ENCODE measurements around the gene S100A13.
"Not testable (repeated sequence)": the region's sequence is repeated elsewhere in the genome, so short reads cannot be mapped to it uniquely, and the experiment has no call there.

DNA sequence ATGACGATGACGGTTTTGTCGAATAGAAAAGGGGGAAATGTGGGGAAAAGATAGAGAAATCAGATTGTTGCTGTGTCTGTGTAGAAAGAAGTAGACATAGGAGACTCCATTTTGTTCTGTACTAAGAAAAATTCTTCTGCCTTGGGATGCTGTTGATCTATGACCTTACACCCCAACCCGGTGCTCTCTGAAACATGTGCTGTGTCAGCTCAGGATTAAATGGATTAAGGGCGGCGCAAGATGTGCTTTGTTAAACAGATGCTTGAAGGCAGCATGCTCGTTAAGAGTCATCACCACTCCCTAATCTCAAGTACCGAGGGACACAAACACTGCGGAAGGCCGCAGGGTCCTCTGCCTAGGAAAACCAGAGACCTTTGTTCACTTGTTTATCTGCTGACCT lies 51.8 kb downstream of the S100A13 start:
- TF ChIP-seq, protein P1, sequence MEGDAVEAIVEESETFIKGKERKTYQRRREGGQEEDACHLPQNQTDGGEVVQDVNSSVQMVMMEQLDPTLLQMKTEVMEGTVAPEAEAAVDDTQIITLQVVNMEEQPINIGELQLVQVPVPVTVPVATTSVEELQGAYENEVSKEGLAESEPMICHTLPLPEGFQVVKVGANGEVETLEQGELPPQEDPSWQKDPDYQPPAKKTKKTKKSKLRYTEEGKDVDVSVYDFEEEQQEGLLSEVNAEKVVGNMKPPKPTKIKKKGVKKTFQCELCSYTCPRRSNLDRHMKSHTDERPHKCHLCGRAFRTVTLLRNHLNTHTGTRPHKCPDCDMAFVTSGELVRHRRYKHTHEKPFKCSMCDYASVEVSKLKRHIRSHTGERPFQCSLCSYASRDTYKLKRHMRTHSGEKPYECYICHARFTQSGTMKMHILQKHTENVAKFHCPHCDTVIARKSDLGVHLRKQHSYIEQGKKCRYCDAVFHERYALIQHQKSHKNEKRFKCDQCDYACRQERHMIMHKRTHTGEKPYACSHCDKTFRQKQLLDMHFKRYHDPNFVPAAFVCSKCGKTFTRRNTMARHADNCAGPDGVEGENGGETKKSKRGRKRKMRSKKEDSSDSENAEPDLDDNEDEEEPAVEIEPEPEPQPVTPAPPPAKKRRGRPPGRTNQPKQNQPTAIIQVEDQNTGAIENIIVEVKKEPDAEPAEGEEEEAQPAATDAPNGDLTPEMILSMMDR (IDR thresholded peaks at IDR 0.05; ENCODE audit: borderline replicate concordance, extremely low read depth, low read length, poor library complexity, severe bottlenecking), result not testable (repeated sequence)
- not testable (repeated sequence) for TF ChIP-seq EZH2 (IDR thresholded peaks at IDR 0.05; ENCODE audit: borderline replicate concordance, low read depth, low read length, severe bottlenecking)
